GM12873 (cell line): ENCODE measurements around the gene SARM1.
A peak's percentile ranks its signal among the peaks of the same experiment; 100 is the strongest.

Experiments used
- CTCF ChIP-seq: IDR thresholded peaks from 2 replicates; pipeline ENCODE4 v1.5.1; 2012; ENCODE audit warnings: low read depth, mild to moderate bottlenecking, moderate library complexity, low read length, control low read depth; ENCODE audit not compliant: insufficient read depth; ENCODE audit errors: missing control alignments

Gene SARM1

GRCh38 chr17:28416703-28417311 is 45.3 kb downstream of the SARM1 start:
- peak; percentile 95 for TF ChIP-seq CTCF

- no peak for TF ChIP-seq CTCF
Measured at GRCh38 chr17:28421787-28422305, 50.4 kb downstream of the SARM1 start.

GRCh38 chr17:28425206-28425605 is 53.7 kb downstream of the SARM1 start:
- no peak for TF ChIP-seq CTCF

- peak; percentile 60 for TF ChIP-seq CTCF
Measured at GRCh38 chr17:28426081-28426519, 54.6 kb downstream of the SARM1 start.

- no peak for TF ChIP-seq CTCF
Measured at GRCh38 chr17:28427371-28427770, 55.9 kb downstream of the SARM1 start.

GRCh38 chr17:28433721-28434120 is 62.2 kb downstream of the SARM1 start:
- no peak for TF ChIP-seq CTCF

- TF ChIP-seq CTCF, result no peak
Measured at GRCh38 chr17:28443901-28444638, 72.6 kb downstream of the SARM1 start.
